GM19438 (cell line): Measurements from ENCODE around the gene CAAP1.
"Not testable (repeated sequence)": the region's sequence is repeated elsewhere in the genome, so short reads cannot be mapped to it uniquely, and the experiment has no call there.

Source experiments
- ATAC-seq: cut with Tn5 transposase; IDR thresholded peaks from one replicate; pipeline ENCODE4 v1.9.1; 2021; ENCODE audit warnings: low read depth; ENCODE audit not compliant: unreplicated experiment

CAAP1 gene

DNA sequence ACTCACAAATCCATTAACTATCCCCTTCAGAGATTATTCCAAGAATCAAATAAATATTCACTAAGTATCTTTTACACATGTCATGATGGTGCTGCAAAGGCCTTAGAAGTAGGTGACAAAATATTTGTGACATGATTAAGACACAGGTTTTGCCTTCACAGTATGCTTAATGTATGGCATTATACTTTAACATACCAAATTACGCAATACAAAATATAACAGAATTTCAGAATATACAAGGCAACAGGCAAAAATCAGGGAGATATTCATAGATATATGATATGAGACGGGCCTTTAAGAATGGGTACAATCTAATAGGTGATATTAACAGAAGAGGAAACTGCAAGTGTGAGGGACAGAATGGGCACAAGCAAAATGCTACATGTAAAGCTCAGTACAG lies 41.6 kb downstream of the CAAP1 start:
- ATAC-seq: no peak

DNA sequence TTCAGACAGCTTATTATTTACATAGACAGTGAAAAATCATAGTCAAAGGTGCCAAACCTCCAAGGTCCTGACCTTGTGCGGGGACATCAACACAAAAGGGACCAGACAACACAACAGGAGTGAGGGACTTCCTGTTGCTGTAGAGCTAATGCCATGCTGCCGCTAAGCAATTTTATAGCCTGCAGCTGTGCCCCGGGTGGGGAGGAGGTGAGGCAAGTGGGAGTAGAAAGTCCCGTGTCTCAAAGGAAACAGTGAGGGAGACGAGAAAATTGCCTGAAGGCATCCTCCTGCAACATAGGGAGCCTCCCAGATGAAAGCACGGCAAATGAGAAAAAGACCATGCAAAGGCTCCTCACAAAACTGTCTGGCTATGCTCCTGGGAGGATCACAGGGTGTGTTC lies 58.8 kb downstream of the CAAP1 start:
- ATAC-seq: no peak

DNA sequence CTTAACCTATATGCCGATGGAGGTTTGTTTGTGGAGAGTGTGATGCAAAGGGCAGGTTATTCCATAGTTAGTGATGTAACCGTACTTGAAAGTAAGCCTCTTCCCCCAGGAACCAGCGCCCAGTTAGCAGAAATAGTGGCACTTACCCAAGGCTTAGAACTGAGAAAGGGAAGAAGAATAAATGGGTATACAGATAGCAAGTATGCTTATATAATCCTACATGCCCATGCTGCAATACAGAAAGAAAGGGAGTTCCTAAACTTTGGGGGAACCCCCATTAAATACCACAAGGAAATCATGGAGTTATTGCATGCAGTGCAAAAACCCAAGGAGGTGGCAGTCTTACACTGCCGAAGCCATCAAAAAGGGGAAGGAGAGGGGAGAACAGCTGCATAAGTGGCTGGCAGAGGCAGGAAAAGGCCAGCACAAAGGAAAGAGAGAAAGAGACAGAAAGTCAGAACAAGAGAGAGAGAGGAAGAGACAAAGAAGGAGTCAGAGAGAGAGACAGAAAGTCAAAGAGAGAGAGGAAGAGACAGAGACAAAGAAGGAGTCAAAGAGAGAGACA lies 64.1 kb downstream of the CAAP1 start:
- not testable (repeated sequence) for ATAC-seq

DNA sequence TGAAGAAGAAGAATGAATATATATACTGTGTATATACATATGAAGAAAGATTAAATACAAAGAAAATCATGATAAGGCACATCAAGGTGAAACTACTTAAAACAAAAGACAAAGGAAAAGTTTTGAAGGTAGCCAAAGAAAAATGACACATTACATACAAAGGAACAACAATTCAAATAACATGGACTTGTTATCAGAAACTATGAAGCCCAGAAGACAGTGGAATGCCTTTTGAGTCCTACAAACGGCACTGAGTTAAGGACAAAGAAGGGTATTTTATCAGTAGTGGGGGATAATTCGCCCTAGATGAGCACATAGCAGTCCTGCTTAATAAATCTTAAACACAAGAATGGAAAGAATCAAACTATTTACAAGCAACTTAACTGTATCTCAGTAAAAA lies 77.8 kb downstream of the CAAP1 start:
- no peak for ATAC-seq

DNA sequence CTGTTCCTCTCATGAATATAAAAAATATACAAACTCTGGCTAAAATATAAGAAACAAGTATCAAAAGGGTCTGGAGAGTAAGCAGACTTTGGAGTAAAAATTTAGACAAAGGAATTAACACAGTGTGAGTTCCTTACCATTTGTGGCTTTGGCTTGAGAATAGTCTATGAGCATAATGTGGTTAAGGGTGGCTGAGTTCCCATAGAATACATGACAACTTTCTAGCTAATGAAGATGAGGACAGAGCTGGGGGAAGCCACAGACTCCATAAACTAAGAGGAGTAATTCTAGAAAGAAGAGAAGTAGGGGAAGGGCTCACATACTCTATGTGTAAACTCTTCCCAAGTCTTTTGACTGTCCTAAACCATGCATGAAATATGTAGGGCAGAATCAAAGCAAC lies 79.4 kb downstream of the CAAP1 start:
- no peak for ATAC-seq

DNA sequence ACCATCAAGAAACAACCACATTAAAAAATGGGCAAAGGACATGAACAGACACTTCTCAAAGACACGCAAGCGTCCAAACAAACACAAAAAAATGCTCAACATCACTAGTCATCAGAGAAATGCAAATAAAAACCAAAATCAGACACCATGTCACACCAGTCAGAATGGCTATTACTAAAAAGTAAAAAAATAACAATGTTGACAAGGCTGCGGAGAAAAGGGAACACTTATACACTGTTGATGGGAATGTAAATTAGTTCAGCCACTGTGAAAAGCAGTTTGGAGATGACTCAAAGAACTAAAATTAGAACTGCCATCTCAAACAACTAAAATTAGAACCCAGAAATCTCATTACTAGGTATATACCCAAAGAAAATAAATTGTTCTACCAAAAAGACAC lies 80.4 kb downstream of the CAAP1 start:
- no peak for ATAC-seq

DNA sequence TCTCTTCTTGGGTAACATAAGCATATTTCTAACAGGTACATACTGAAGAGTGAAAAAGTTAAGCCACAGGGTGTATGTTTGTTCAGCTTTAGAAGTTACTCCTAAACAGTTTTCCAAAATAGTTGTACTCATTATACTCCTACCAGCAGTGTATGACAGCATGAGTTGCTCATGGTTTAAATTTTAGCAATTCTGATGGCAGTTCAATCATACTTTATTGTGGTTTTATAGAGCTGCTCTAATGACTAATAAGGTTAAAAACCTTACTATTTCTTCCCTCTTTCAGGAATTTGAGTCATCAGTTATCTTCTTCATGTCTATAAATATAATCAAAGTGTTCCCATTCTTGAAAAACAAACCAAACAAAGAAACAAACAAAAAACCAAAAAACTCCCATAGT lies 81.5 kb downstream of the CAAP1 start:
- ATAC-seq: no peak

DNA sequence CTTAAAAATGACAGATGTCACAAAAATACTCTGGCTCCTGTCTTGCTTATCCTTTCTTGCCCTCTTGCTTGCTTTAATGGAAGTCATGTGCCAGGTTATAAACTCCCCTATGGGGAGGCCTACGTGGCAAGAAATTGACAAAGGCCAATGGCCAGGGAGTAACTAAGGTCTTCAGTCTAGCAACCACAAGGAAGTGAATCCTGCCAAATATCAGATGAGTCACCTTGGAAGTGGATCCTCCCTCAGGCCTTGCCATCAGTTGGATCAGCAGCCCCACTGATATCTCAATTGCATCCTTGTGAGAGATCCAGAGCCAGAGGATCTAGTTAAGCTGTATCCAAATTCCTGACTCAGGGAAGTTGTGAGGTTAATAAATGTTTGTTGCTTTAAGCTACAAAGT lies 82.8 kb downstream of the CAAP1 start:
- ATAC-seq: no peak

DNA sequence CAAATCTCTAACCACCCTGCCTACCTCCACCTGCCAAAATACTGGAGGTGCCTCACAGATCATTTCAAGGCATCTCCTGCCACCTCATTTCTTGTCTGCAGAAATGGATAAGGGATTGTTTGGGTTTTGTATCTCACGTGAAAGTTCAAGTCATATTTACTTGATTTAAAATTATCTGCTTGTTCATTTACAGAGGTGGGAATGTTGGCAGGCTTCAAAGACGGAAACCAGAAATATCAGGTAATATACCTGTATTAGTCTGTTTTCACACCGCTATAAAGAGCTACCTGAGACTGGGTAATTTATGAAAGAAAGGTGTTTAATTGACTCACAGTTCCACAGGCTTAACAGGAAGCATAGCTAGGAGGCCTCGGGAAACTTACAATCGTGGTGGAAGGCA lies 85.4 kb downstream of the CAAP1 start:
- no peak for ATAC-seq

DNA sequence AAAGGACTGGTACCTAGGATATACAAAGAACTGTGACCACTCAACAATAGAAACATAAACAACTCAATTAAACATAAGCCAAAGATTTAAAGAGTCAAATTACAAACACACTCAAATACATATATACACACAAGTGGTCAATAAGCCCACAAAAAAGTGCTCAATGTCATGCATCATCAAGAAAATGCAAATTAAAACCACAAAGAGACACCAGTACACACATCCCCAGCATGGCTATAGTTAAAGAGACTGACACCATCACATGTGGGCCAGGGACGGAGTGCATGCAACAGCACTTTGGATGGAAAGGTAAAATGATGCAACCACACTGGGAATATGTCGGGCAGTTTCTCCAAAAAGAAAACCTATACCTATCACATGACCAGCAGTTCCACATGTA lies 89.7 kb downstream of the CAAP1 start:
- no peak for ATAC-seq

DNA sequence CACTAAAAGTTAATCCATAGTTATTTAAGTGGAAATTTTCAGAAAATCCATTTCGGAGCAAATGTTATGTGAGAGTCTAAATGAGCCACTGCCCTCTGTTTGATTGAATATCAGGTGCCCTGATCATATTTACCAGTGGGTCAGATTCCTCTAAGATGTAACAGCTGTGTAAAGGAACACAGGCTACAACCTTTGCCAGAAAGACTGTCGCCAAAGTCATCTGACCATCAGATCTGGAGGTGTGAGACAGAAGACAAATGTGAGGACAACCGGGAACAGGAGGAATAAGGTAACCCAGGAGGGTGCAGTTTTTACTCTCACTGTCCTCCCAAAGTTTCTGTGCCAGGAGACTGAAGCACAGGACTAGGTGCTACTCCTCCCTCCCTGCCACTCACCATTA lies 90.8 kb downstream of the CAAP1 start:
- ATAC-seq: no peak

DNA sequence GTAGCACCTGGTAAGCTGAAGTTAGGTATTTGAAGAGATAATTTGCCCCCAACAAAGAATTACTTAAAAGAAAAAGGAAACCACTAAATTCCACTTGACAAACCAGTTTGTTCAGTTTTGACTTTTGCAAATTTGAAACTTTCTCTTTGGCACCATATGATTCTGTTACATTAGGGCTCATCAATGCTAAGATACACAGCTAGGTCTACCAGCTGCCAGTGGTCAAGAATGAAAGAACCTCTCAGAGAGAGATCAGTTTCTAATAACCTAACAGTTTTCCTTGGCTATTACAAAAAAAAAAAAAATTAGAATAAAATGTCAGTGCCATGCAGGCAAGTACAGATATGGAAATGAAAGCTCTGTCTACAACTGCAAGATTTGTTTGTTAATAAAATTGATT lies 92.3 kb downstream of the CAAP1 start:
- ATAC-seq: no peak

DNA sequence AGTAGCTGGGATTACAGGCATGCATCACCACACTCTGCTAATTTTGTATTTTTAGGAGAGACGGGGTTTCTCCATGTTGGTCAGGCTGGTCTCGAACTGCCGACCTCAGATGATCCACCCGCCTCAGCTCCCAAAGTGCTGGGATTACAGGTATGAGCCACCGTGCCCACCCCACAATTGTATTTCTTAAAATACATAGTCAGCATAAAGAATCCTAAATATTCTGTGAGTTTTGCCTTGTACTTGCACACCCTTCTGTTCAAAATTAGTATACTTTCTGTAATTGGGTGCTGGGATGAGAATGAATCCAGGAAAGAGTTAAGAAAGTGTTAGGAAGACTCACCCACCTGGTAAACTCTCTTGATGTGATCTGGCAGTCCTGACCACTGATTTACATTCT lies 101.3 kb downstream of the CAAP1 start:
- ATAC-seq: no peak
